Natural killer cell (primary cell): Measurements from ENCODE around the gene NPIPA8. TPM values are rescaled to one million over a fixed set of nuclear protein-coding genes. Genes with fewer than 3 reads are reported as not detected.
"Not testable (repeated sequence)": the region's sequence is repeated elsewhere in the genome, so short reads cannot be mapped to it uniquely, and the experiment has no call there.

Source experiments
- ATAC-seq, 3 donors: fragments of 150-1000 bp in 2 of 3; fragments of 200-7000 bp in 1 of 3; cut with Tn5 transposase; 1 replicate in 1 of 3; 2 replicates in 2 of 3; pipeline ENCODE4 v1.10.0; 2021; ENCODE audit warnings: mild to moderate bottlenecking in 2 of 3, moderate library complexity in 2 of 3
- DNase-seq, 2 donors: peaks; one replicate each; pipeline versions ENCODE4 v3.0.0 to v3.0.0-alpha.2; 2013 to 2021; ENCODE audit warnings: mixed read lengths in 1 of 2
- H3K27ac ChIP-seq: one replicate; pipeline ENCODE4 v1.5.1; 2013; ENCODE audit warnings: mild to moderate bottlenecking, low read length
- H3K27me3 ChIP-seq: one replicate; pipeline ENCODE4 v1.6.1; 2013; ENCODE audit warnings: low read length; ENCODE audit not compliant: control insufficient read depth, insufficient read depth
- H3K36me3 ChIP-seq: one replicate; pipeline ENCODE4 v1.6.1; 2013; ENCODE audit warnings: low read length; ENCODE audit not compliant: control insufficient read depth, insufficient read depth
- H3K4me1 ChIP-seq: one replicate; pipeline ENCODE4 v1.6.1; 2013; ENCODE audit warnings: low read length; ENCODE audit not compliant: control insufficient read depth, insufficient read depth
- H3K4me3 ChIP-seq: one replicate; pipeline ENCODE4 v1.5.1; 2013; ENCODE audit warnings: low read length
- H3K9me3 ChIP-seq: one replicate; pipeline ENCODE4 v1.6.1; 2013; ENCODE audit warnings: low read length; ENCODE audit not compliant: control insufficient read depth, insufficient read depth
- H3K27ac Mint-ChIP-seq, 2 donors: one replicate each; pipeline ENCODE4 v1.8.0; 2022; ENCODE audit warnings: mild to moderate bottlenecking in 2 of 2, mixed read lengths in 2 of 2, moderate library complexity in 1 of 2
- H3K27me3 Mint-ChIP-seq, 2 donors: one replicate each; pipeline ENCODE4 v1.8.0; 2022; ENCODE audit warnings: low read depth in 2 of 2, mixed read lengths in 2 of 2
- H3K36me3 Mint-ChIP-seq: one replicate; pipeline ENCODE4 v1.8.0; 2022; ENCODE audit warnings: mixed read lengths
- H3K4me1 Mint-ChIP-seq, 2 donors: one replicate each; pipeline ENCODE4 v1.8.0; 2022; ENCODE audit warnings: mixed read lengths in 2 of 2
- H3K4me3 Mint-ChIP-seq: one replicate; pipeline ENCODE4 v1.8.0; 2022; ENCODE audit warnings: mild to moderate bottlenecking, moderate library complexity, mixed read lengths
- H3K9me3 Mint-ChIP-seq, 2 donors: one replicate each; pipeline ENCODE4 v1.8.0; 2022; ENCODE audit warnings: mixed read lengths in 2 of 2
- WGBS: methylation state at CpG from one replicate; pipeline ENCODE4 v1.1.7; 2013; ENCODE audit warnings: missing lambda C conversion rate; ENCODE audit not compliant: insufficient coverage; 5-methylcytosine and 5-hydroxymethylcytosine counted together
- intact Hi-C: fragments of 100-400 bp; cut with micrococcal nuclease; formaldehyde crosslinking; loops from one replicate; pipeline ENCODE4 v1.14.2; 2022
- total RNA-seq, 4 donors: library from RNA; stranded (reverse); fragments of 120-200 nt in 1 of 4; gene quantifications; one replicate each; pipeline versions ENCODE4 v1.2.3 to v1.2.4, GENCODE V29; 2013 to 2022

The NPIPA8 gene
- total RNA-seq, 3 donors from 2014 or later (not counting 1 experiment from before 2014, with no cell fraction given) = 0.19 TPM; not detected in 2

DNA sequence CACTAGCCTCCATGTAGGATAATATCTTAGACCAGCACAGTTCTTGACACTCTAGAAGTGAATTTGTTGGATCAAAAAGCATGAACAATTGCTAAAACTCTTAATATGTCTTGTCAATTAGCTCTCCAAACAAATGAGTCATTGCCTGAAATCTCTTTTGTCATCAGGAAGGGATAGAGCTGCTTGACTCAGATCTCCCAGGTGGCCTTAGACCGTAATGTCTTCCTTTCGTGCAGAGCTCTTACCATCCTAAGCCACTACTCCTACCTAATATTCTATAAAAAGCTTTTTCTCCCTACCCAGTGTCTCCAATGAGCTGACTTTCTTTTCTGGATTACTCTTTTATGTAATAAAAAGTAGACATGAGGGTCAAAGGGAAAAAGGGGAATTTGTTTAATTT lies 66.4 kb downstream of the NPIPA8 start:
- H3K27ac Mint-ChIP-seq, H3K9me3 ChIP-seq, intact Hi-C loops, H3K27me3 Mint-ChIP-seq, H3K4me3 Mint-ChIP-seq, H3K27ac ChIP-seq, H3K27me3 ChIP-seq, H3K4me3 ChIP-seq, H3K36me3 ChIP-seq, H3K9me3 Mint-ChIP-seq, DNase-seq, H3K4me1 ChIP-seq, H3K36me3 Mint-ChIP-seq, H3K4me1 Mint-ChIP-seq, ATAC-seq: not testable (repeated sequence)
- no CpG with 5 or more reads among the region's 2 CpGs for WGBS

Other genes with a start within 250 kb of the NPIPA8 start
- 100 to 1,000 TPM in 1 of 3 donors, 10 to 100 TPM in 2; 67.7 to 105 (median 73.5) TPM for gene NOMO2, start 225.4 kb upstream of the NPIPA8 start, total RNA-seq